GM18517 (cell line): ENCODE results near the gene CD83.

Source experiments
- ATAC-seq: cut with Tn5 transposase; IDR thresholded peaks from one replicate; pipeline ENCODE4 v1.9.1; 2021; ENCODE audit warnings: mild to moderate bottlenecking, moderate library complexity; ENCODE audit not compliant: unreplicated experiment

CD83 gene

DNA sequence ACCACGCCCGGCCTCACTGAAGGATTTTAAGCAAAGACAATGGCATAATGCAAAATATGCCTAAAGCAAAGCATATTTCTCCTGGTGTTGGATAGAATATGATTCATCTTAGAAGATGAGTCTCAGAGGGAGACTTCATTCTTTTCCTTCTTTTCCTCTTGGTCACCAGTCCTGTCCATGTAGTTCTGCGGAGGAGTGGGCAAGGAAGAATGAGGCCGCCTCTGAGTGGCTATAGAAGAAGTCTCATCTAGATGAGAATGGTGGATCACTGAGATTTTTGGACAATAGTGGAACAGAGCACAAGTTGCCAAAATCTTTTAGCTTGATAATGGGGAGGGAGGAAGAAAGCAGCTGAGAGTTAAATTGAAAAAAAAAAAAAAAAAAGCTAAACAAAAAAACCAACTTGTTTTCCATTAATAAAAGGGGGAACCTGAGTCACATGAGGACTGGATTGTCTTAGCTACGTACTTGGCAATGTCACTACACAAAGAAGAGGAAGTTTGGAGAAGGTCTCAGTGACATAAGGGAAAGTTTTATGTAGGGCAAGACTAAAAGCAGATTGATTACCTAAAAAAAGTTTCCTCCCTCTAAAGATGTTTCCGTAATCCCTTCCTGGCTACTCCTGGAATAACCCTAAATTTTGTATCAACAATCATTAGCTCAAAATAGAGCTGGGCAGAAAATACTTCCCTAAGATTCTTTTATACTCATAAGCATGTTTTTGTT, 6.0 kb downstream of the CD83 start:
- no peak for ATAC-seq

DNA sequence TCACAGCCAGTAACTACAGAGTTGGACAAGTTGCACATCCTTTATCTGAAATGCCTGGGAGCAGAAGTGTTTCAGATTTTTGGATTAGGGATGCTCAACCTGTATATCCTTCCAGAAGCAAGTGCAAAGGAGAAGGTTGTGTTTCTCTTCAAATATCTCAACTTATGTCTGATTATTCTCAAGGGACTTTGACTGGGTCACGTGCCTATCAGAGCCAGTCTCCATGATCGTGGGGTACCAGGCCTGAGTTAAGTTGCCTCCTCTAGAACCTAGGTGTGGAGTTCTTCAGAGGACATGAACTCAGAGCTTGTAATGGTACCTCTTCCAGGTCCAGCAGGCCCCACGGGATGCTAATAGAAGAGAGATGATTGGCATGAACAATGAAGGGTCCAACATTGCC, 7.8 kb downstream of the CD83 start:
- ATAC-seq: no peak

- no peak for ATAC-seq
Measured at GRCh38 chr6:14126191-14126590, 8.6 kb downstream of the CD83 start.

DNA sequence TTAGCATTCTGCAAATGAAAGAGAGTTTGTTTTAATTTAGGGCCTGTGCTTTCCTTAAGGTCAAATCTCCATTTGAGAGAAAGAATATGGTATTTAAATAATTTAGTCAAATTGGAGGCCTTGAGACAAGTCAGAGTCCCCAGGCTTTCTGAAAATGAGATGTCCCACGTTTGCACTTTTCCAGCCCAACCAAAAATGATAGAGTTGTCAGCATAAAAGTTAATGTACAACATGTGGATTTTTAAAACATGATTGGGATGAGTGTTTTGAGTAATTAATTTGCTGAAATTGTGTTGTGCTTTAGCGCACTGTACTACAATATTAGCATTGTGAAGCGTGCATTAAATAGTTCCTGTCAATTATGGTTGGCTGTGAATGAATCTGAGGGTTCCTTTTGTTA, 10.0 kb downstream of the CD83 start:
- no peak for ATAC-seq

DNA sequence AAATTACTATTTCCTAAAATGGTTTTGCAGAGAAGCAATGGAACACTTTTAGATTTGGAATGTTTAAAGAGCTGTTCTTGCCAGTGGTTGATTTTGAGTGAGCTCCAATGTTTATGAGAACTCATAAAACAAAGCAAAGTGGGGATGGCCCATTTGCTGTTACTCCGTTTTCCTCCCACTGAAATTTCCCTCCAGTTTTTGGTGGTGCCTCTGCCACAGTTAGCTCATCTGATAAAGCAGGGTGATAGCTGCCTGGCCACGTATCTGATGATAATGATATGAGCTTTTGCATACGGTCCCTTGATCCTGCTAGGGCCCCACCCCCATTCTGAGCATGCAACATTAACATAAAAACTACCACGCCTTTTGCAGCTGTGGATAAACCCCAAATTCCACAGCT, 10.4 kb downstream of the CD83 start:
- ATAC-seq: no peak

DNA sequence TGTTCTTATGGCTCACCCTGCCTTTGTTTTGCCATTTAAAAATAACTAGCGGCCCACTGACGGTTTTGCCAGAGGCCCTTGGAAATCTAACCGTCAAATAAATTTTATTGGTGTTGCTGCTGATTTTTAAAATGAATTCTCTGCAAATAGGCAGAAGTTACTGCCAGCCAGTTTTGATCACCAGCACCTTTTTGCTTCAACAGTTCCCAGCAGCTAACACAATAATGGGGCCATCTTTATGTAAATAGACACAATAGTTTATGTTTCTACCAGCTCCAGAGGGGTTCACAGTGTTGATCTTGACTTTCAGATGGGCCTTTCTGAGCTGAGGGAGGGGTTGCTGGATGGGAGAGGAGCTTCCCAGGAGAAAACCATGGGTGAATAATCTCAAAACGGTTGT, 11.2 kb downstream of the CD83 start:
- ATAC-seq: no peak

- ATAC-seq: no peak
Measured at GRCh38 chr6:14129575-14129974, 12.0 kb downstream of the CD83 start.

GRCh38 chr6:14130435-14131075, 13.0 kb downstream of the CD83 start:
- ATAC-seq: no peak

DNA sequence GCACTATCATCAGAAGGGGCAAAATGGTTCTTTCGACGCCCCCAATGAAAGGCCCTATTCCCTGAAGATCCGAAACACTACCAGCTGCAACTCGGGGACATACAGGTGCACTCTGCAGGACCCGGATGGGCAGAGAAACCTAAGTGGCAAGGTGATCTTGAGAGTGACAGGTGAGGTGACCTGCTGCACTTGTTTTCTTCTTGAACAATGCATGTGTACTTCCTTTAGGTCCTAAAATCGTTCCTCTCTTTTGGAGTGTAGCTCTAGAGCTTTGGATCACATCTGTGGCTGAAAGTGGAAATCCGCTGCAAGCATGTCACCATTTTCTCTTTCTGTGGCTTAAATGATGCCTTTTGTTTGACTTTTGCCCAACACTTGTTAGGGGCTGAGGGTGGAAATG, 14.0 kb downstream of the CD83 start:
- no peak for ATAC-seq

- ATAC-seq: no peak
Measured at GRCh38 chr6:14132244-14132920, 14.8 kb downstream of the CD83 start.

- no peak for ATAC-seq
Measured at GRCh38 chr6:14132921-14133275, 15.3 kb downstream of the CD83 start.

- ATAC-seq: no peak
Measured at GRCh38 chr6:14134211-14134910, 16.8 kb downstream of the CD83 start.

GRCh38 chr6:14135893-14136539, 18.4 kb downstream of the CD83 start:
- no peak for ATAC-seq

- ATAC-seq: no peak
Measured at GRCh38 chr6:14138701-14139215, 21.2 kb downstream of the CD83 start.

DNA sequence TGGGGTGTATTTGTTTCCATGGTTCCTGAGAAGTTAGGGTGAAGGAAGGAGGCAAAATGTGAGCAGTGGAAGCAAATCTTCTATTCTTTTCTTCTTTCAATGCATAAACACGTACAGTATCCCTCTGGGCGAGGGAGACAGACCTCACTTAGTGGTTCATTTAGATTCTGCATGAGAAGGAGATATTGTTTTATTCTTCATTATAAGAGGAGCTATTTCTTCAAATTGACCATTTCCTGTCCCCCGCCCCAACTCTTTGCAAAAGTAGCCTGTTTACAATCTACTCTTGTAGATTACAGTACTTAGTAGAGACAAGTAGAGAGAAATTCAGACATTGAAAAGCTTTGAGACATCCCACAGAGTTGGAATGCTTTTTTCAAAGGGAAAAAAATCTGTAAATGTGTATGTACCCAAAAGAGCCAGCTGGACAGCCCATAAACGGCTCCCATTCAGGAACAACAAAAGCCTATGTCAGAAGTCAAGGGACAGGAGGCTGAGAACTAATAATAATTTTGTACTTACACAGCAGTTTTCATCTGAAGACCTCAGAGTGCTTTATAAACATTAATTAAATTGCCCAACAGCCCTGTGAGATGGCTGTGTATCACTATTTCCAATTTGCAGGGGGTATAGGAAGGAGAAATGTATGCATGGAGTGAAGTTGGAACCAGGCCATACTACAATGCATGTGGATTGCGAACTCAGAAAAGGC, 23.9 kb downstream of the CD83 start:
- no peak for ATAC-seq

DNA sequence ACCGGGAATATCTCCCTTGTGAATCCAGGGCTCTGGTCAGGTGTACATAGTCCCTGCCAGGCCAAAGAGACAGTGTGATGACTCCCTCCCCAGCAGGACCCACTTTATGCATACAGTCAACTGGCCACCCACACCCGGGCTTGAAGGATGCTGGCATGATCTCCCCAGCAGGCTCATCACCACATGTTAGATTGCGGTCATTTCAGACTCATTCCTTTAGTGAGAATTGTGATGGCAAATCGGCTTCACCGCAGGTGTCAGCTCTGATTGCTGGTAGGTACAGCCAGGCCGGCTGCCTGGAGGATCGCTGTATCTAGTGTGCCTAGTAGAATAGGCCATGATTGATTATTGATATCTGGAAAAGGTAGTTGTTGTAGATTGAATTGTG, 24.5 kb downstream of the CD83 start:
- no peak for ATAC-seq

GRCh38 chr6:14142511-14143223, 25.1 kb downstream of the CD83 start:
- no peak for ATAC-seq

- no peak for ATAC-seq
Measured at GRCh38 chr6:14143305-14143704, 25.7 kb downstream of the CD83 start.

DNA sequence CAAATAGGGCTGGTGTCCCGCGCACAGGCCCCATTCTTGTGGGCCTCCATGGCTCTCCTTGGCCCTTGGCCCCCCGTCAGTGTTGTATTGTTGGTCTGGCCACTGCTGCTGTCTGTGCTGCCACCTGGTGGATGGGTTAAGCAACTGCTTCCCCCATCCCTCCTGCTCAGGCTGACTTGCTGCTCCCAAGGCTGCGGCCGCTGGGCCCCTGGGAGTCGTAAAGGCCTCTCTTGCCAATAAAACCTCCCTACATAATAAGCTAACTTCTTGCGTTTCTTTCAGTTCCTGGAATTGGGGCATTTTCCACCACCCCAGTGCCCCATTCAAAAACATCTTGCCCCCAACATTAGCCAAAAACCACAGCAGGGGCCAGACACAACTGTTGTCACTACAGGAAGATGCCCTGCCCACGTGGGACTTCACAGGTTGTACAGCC, 27.1 kb downstream of the CD83 start:
- ATAC-seq: peak; percentile 76
